Measurements from ENCODE around the gene ADAMTS13.

ADAMTS13 gene

GRCh38 chr9:133393399-133393798, 28.8 kb upstream of the ADAMTS13 start:
- no peak for DNase-seq

DNA sequence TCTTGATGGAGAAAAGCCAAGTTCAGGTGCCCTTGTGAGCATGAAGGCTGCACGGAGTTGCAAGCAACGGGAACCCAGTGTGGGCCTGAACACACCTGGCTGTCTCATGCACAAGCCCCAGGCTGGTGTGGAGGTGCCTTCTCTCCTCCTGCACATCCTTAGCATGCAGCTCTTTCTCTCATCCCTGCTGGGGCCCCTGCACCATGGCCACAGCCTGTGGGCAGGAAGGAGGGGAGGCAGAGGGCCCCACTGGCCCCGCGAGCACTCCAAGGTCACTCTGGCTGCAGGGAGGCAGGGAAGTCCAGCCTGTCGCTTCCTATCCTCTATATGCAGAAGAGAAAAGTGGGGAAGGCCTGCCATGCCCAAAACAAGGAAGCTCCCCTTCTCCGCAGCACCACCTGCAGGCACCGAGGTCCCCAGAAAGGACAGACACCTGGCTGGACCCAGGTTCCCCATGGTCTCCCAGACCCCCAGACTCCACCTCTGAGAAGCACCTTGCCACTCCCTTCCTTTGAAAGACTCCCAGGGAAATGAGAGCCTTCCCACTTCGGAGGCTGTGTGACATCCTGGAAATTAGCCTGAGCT, 27.4 kb upstream of the ADAMTS13 start:
- no peak for DNase-seq

GRCh38 chr9:133396952-133397351, 25.2 kb upstream of the ADAMTS13 start:
- DNase-seq, result no peak

DNA sequence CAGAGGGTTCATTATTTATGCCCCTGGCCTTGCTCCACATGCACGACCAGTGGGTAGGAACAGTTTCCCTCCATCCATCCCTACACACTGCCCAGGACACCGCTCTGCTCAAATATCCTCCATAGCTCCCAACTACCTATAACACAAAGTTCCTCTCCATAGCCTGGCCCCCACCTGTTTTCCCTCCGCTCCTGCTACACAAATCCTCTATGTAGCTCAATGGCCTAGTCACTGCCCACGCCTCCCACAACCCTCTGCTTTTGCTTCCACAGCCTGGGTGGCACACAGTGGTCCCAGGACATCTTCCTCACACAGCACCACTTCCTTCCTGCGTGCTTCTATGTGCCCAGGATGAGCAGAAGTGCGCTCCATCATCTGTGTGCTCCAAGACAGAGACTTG, 24.8 kb upstream of the ADAMTS13 start:
- DNase-seq, result no peak

GRCh38 chr9:133397895-133398294, 24.3 kb upstream of the ADAMTS13 start:
- DNase-seq, result no peak

DNA sequence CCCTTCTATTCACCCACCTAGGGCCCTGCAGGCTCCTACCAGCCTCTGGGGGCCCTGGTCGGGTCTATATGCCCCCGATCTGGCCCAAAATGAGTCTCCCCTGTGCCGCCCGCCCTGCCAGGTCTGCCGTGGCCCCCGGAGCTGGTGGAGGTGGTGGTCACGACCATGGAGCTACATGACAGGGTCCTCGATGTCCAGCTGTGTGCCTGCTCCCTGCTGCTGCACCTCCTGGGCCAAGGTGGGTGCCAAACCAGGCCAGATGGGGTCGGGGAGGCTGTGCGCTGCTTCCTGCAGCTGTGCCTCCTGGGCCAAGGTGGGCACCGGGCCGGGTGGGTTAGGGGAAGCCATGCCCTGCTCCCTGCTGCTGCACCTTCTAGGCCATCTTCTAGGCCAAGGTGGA, 21.9 kb upstream of the ADAMTS13 start:
- DNase-seq, result no peak

- no peak for DNase-seq
Observed at GRCh38 chr9:133401588-133401987, 20.6 kb upstream of the ADAMTS13 start.

- DNase-seq, result no peak
Observed at GRCh38 chr9:133402689-133403088, 19.5 kb upstream of the ADAMTS13 start.

DNA sequence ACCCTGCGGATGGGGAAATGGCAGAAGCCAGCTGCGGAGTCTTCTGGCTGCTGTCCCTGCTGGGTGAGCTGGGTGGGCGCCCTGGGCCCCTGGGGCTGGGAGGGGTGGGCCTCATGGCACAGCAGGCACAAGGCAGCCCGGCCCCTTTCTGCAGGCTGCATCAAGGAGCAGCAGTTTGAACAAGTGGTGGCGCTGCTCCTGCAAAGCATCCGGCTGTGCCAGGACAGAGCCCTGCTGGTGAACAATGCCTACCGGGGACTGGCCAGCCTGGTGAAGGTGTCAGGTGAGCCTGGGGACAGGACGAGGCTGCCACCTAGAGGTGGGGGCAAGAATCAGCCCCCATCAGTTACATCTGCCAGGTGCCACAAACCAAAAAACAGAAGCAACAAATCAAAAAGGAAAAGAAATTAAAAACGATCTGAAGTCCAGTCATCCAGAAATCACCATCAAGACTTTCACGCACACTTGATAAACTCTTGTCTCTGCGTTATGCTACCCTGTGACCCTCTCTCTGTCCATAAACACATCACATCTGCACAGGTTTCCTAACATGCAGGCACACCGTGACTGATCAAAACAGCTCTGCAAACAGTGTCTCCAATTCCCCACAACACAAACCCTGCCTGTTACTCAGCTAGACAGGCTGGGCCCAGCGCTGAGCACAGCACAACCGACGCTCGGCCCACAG, 18.3 kb upstream of the ADAMTS13 start:
- DNase-seq, result peak; percentile 60

DNA sequence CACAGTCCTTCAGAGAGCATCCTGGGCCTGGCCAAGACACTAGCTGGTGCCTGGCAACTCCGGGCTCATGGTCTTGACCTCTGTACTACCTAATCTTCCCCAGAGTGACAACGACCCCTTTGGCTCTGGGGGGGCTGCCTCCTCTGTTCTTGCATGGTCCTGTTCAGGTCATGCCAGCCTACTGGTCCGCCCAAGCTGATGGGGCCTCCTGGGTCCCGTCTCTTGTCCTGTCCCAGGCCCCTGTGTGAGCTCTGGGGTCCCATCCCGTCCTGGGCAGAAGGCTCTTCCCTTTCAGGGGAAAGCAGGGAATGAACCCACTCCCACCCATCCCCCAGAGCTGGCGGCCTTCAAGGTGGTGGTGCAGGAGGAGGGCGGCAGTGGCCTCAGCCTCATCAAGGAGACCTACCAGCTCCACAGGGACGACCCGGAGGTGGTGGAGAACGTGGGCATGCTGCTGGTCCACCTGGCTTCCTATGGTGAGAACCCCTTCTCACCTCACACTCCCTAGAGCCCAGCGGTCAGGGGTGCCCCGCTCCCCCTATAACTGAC, 17.6 kb upstream of the ADAMTS13 start:
- DNase-seq, result no peak

GRCh38 chr9:133405508-133406438, 16.4 kb upstream of the ADAMTS13 start:
- DNase-seq, result no peak

DNA sequence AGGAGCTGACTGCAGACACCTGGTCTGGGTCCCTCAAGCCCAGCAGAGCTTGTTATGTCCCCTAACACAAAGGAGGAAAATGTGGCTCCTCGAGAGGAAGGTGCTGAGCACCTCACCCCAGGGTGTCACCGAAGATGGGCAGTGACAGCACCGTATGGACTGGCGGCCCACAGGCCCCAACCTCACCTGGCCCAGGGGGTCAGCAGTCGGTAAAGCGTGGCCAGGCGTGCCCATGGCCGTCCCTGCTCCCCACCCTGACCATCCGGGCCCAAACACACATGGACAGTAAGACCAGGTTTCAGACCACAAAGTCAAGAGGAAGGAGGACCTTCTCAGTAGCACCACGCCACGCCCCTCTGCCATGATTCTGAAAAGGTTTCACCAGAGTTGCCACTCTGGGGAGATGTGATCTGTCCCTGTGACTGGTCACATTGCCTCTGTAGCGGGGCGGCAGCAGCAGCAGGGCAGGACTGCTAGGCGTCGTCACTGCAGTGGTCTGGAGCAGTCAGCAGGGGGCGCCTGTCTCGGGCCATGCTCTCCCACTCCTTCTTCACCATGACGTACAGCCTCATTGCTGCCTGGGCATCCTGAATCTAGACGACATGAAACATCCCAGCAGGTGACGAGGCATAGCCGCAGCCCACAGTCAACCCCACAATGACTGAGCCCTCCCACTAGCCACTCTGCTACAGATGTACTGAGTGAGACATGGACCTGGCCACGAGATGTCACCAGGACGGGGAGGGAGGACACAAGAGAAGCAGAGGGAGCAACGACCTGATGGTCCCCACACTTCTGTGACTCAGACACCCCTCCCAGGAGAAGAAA, 15.5 kb upstream of the ADAMTS13 start:
- DNase-seq, result peak; percentile 62

DNA sequence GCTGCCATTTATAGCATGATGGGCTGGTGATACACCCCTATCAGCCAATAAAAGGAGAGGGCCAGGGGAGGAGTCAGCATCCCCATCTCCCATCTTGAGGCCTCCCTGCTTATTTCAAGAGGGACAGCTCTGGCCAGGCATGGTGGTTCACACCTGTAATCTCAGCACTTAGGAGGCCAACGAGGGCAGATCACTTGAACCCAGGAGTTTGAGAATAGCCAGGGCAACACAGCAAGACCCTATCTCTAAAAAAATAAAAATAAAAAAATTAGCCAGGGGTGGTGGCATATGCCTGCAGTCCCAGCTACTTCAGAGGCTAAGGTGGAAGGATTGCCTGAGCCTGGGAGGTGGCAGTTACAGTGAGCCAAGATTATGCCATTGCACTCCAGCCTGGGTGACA, 14.1 kb upstream of the ADAMTS13 start:
- DNase-seq, result no peak

GRCh38 chr9:133415170-133415569, 7.0 kb upstream of the ADAMTS13 start:
- no peak for DNase-seq

DNA sequence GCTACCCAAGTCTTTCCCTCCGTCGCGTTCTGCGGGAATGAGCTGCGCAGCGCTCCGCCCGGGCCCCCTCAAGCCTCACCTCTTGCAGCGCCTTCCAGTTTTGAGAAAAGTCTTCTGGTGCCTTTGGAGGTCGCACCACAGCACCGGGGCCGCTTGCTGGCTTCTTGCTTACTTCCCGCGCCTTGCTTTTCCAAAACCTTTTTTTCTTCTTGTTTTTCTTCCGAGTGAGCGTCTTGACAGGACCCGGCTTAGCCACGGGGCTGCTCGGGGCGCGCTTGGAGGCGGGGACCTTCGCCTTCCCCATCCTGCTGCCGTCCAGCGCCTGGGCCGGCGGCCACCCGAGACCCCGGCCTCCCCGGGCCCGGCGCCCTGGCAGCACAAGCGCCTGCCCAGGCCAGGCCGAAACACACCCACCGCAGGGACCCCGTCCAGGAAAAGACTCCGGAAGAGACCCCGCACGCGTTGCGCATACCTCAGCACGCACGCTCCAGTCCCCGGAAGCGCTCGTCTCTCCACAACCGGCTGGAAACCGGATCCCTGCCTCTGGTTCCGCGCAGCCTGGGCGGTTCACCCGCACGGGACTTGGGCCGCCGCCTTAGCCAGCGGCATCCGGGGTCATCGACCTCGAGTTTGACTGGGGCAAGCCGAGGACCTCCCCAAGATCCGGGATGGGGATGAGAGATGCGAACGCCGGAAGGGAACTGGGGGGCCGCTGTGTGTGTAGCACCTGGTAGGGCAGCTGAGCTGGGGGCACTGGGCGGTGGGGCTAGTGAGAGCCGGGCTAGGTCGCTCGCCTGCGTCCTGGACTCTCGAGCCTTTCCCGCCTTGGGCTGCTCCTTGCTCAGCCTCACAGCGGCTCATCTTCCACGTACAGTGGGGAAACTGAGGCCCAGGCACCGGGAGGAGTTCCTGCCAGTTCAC, 4.4 kb upstream of the ADAMTS13 start, which contains the start of gene REXO4:
REXO4 (minus strand) TSS at position 470 of the 921 bp plus-strand sequence; CDS start at position 304, 166 bp downstream.
- peak; percentile 47 for DNase-seq

DNA sequence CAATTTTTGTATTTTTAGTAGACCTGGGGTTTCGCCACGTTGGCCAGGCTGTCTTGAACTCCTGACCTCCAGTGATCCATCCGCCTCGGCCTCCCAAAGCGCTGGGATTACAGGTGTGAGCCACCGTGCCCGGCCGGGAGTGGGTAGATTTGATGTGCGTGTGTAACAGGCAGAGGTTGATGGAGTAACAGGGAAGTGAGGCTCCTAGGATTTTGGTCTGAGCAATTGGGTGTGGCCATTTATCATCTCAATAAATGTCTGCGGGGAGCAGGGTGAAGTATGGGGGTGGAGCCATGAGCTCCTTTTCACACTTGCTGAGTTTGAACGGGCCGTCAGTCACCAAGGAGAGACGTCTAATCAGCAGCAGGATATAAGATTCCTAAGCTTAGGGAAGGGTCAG, 3.2 kb upstream of the ADAMTS13 start:
- DNase-seq, result no peak

- DNase-seq, result no peak
Observed at GRCh38 chr9:133420392-133420827, 1.8 kb upstream of the ADAMTS13 start.

- no peak for DNase-seq
Observed at GRCh38 chr9:133423216-133423615, 1.0 kb downstream of the ADAMTS13 start.

GRCh38 chr9:133424187-133424586, 2.0 kb downstream of the ADAMTS13 start:
- DNase-seq, result no peak

GRCh38 chr9:133425049-133425632, 3.0 kb downstream of the ADAMTS13 start:
- no peak for DNase-seq

DNA sequence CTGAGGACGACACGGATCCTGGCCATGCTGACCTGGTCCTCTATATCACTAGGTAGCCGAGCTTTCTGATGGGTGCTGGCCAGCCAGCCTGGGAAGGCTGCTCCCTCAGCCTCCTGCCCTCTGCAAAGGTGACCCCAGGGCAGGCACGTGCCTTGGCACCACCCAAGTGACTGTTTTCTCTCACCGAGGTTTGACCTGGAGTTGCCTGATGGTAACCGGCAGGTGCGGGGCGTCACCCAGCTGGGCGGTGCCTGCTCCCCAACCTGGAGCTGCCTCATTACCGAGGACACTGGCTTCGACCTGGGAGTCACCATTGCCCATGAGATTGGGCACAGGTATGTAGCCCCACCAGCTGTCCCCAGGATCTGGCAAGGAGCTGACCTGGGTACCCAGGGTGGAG, 3.8 kb downstream of the ADAMTS13 start:
- no peak for DNase-seq
